GM12891 (cell line): ENCODE data around the gene PLEKHH1.
"Not testable (repeated sequence)": the region's sequence is repeated elsewhere in the genome, so short reads cannot be mapped to it uniquely, and the experiment has no call there.

Experiments used
- DNase-seq: peaks from one replicate; pipeline ENCODE4 v3.0.0; 2011; ENCODE audit warnings: low spot score; ENCODE audit not compliant: insufficient read length
- FAIRE-seq: peaks from 2 replicates; lab custom pipeline; 2011; peaks lifted over from hg19 to GRCh38; lab: Jason Lieb, UNC
- PAX5 ChIP-seq: IDR thresholded peaks from 2 replicates; pipeline ENCODE4 v1.6.1; 2011; ENCODE audit warnings: low read length, moderate library complexity, mild to moderate bottlenecking; ENCODE audit not compliant: insufficient read depth, severe bottlenecking
- POLR2A ChIP-seq: IDR thresholded peaks from 2 replicates; pipeline ENCODE4 v1.6.1; 2011; ENCODE audit warnings: low read depth, low read length, control low read depth
- POLR2AphosphoS5 ChIP-seq: IDR thresholded peaks from 2 replicates; pipeline ENCODE4 v1.6.1; 2011; ENCODE audit warnings: low read depth, low read length, control low read depth
- POU2F2 ChIP-seq: IDR thresholded peaks from 2 replicates; pipeline ENCODE4 v1.6.1; 2011; ENCODE audit warnings: low read depth, mild to moderate bottlenecking, control low read depth, low read length, moderate library complexity
- SPI1 ChIP-seq: IDR thresholded peaks from 2 replicates; pipeline ENCODE4 v1.6.1; 2011; ENCODE audit warnings: low read depth, low read length, control low read depth
- TAF1 ChIP-seq: IDR thresholded peaks from 2 replicates; pipeline ENCODE4 v1.6.1; 2011; ENCODE audit warnings: low read depth, low read length, control low read depth

The PLEKHH1 gene

GRCh38 chr14:67579040-67579439 lies 46.0 kb downstream of the PLEKHH1 start:
- TF ChIP-seq SPI1 = no peak
- TF ChIP-seq POU2F2 = no peak
- no peak for TF ChIP-seq POLR2AphosphoS5
- TF ChIP-seq PAX5 = no peak
- no peak for TF ChIP-seq TAF1
- no peak for DNase-seq
- FAIRE-seq = no peak

GRCh38 chr14:67579636-67580035 lies 46.5 kb downstream of the PLEKHH1 start:
- DNase-seq = no peak
- no peak for TF ChIP-seq POU2F2
- TF ChIP-seq PAX5 = no peak
- TF ChIP-seq SPI1 = no peak
- no peak for TF ChIP-seq POLR2A
- no peak for TF ChIP-seq POLR2AphosphoS5

GRCh38 chr14:67580336-67581171 lies 47.5 kb downstream of the PLEKHH1 start:
- no peak for FAIRE-seq
- no peak for TF ChIP-seq PAX5
- TF ChIP-seq POU2F2 = no peak
- no peak for TF ChIP-seq POLR2AphosphoS5
- DNase-seq = no peak

More at GRCh38 chr14:67579636-67580035, 46.5 kb downstream of the PLEKHH1 start:
- no peak for FAIRE-seq

- no peak for DNase-seq
- TF ChIP-seq POLR2AphosphoS5 = no peak
- no peak for FAIRE-seq
Measured at GRCh38 chr14:67581643-67582042, 48.6 kb downstream of the PLEKHH1 start.

- FAIRE-seq = no peak
Measured at GRCh38 chr14:67582061-67582460, 49.0 kb downstream of the PLEKHH1 start.

GRCh38 chr14:67583711-67584644 lies 50.9 kb downstream of the PLEKHH1 start:
- FAIRE-seq (peak; percentile 93), DNase-seq (peak; percentile 48)
- TF ChIP-seq POLR2A = no peak
- TF ChIP-seq SPI1 = no peak
- TF ChIP-seq POLR2AphosphoS5 = no peak
- TF ChIP-seq POU2F2 = no peak
- no peak for TF ChIP-seq TAF1
- no peak for TF ChIP-seq PAX5

More at GRCh38 chr14:67582061-67582460, 49.0 kb downstream of the PLEKHH1 start:
- DNase-seq = no peak
- TF ChIP-seq TAF1 (no peak), POLR2AphosphoS5 (no peak), PAX5 (no peak), SPI1 (no peak), POU2F2 (no peak), POLR2A (no peak)

- TF ChIP-seq TAF1 (no peak), POLR2A (no peak), SPI1 (no peak), PAX5 (no peak), POLR2AphosphoS5 (no peak), POU2F2 (no peak)
- FAIRE-seq = no peak
Measured at GRCh38 chr14:67584978-67585377, 51.9 kb downstream of the PLEKHH1 start.

GRCh38 chr14:67586369-67586768 lies 53.3 kb downstream of the PLEKHH1 start:
- DNase-seq (no peak), FAIRE-seq (no peak)
- TF ChIP-seq TAF1 (no peak), PAX5 (no peak), SPI1 (0 out of 2 replicates have a peak, but pooled peaks have one; percentile 10)

More at GRCh38 chr14:67584978-67585377, 51.9 kb downstream of the PLEKHH1 start:
- no peak for DNase-seq

GRCh38 chr14:67589204-67589770 lies 56.2 kb downstream of the PLEKHH1 start:
- no peak for TF ChIP-seq POLR2AphosphoS5
- TF ChIP-seq POU2F2 = no peak
- no peak for TF ChIP-seq SPI1
- no peak for TF ChIP-seq TAF1
- TF ChIP-seq PAX5 = no peak
- TF ChIP-seq POLR2A = no peak
- DNase-seq (no peak), FAIRE-seq (no peak)

GRCh38 chr14:67593650-67594049 lies 60.6 kb downstream of the PLEKHH1 start:
- not testable (repeated sequence) for DNase-seq
- FAIRE-seq = peak; percentile 58
